ENCODE results near the gene PLCD3.

The PLCD3 gene

DNA sequence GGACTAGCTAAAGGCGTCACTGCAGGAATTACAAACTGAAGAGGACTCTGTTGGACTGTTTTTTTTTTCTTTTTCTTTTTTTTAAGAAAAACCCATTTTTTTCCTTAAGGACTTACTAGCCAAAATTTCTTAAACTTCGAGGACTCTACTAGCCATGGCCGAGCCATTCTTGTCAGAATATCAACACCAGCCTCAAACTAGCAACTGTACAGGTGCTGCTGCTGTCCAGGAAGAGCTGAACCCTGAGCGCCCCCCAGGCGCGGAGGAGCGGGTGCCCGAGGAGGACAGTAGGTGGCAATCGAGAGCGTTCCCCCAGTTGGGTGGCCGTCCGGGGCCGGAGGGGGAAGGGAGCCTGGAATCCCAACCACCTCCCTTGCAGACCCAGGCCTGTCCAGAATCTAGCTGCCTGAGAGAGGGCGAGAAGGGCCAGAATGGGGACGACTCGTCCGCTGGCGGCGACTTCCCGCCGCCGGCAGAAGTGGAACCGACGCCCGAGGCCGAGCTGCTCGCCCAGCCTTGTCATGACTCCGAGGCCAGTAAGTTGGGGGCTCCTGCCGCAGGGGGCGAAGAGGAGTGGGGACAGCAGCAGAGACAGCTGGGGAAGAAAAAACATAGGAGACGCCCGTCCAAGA is 16.8 kb upstream of the PLCD3 start:
- DNase-seq = peak; percentile 73 to 77

DNA sequence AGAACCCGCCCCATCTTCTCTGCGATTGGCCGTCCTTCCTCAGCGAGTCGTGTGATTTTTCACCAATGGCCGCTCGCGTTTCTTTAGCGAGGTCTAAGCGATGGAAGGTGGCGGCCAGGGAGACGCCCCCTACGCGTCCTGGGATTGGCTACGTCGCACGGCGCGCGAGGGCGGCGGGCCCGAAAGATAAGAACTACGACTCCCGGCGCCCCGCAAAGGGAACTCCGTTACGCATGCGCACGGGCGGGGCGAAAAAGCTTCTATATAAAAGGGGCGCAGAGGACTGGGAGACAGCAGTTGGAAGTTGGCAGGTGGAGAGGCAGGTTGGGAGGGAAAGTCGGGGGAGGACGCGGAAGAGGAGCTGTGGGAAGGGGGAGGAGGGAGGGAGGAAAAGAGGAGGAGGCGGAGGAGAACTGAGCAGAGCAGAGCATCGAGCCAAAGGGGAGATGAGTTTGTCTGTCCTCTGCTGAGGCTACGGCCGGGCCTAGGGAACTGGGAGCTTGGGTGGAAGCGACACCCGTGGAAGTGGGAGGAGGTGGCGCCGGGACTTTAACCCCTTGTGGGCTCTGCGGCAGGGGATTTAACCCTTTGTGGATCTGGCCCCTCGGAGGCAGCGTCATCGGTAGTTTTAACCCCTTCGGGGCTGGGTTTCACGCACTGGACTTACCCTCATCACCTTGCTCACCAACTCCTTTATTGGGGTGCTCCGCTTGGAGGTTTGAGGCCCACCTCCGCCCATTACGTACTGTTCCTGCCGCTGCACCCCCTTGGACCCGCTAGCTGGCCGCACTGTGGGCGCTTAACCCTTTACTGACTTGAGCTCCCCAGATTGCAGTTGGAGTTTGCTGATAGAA is 16.1 kb upstream of the PLCD3 start, which contains the start of gene HEXIM1:
Gene HEXIM1 (plus strand): TSS at position 293 of the 854 bp plus-strand sequence. CDS start 716 bp downstream, outside the sequence.
- peak; percentile 100 for DNase-seq

DNA sequence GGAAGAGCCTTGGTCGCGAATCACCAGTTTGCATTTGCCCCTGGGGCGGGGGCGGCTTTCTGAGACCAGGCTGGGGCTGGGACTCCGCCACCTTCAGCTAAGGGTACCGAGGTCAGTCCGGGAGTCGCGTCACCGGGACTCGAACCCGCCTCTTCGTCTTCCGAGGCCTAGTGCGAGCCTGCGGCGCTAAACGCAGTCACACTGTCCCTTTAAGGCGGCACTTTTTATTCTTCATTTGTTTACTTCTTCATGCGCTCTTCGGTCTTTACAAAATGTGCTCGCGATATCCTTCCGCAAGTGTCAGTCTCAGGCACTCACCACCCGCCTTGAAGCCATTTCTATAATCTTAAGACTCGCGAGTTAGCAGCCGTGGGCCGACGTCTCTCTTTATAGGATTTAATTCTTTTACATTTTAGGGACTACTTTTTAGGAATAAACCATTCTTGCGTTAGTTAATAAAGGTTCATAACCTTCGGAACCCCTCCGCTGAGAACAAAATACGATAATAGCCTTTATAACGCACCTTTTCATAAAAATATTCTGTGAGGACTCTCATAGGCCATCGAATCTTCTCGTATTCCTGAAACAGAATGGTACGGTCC is 15.4 kb upstream of the PLCD3 start:
- peak; percentile 97 to 98 for DNase-seq

DNA sequence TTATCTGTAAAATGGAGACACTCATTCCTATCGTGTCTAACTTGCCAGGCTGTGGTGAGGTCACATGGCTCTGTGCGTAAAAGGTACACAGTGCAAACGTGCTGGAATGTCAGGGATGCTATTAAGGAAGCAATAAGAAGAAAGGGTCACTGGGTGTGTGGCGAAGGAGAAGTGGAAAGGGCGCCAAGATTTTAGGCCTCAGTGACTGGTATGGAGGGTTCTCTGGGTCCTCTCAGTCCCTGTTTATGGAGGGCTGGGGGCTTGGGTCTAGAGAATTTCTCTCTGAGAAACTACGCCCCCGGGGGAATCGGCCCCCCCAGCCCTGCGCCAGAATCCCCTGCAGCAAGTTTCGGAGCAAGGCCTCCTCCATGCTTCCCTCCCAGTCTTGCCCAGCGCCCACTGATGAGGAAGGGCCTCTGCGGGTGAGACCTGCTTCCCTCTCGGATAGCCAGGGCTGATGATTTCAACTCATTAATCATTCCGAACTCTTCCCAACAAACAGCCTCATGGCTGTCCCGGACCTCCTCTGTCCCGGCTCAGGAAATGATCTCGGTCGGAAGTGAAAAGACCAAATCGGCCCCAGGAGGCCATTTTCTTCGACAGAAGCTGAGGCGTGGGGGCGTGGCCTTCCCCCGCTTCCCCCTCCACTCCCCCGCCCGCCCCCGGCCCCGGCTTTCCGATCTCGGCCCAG is 14.7 kb upstream of the PLCD3 start:
- DNase-seq = peak; percentile 82 to 90

DNA sequence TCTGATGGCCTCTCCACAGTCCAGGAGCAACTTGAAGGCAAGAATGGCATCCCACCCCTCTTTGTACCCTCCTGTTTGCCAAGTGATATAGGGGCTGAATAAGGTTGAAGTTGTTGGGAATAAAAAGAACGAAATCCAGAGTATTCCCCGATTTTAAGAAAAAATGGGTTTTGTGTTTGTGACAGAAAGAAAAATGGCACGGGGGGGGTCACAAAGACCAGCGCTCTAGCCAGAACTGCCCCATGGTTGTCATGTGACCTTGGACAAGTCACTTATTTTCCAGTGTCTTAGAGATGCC is 14.2 kb upstream of the PLCD3 start:
- DNase-seq = no peak

DNA sequence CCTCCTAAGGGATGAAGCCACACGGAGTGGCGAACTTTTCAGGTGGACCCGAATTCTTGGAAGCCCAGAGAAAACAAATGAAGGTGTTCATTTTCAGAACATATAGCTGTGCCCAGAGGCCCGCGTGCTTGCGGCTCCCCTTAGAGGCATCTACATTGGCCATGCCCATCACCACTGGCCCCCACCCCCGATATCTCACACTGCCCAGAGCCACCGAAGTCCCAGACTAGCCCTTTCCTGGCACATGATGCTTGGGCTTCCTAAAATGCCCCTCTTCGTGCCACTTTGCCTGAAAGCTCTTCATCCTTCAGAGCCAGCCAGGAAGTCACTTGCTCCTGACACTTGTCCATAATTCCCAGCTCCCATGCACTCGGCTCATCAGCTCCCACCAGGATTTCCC is 13.9 kb upstream of the PLCD3 start:
- DNase-seq = no peak

DNA sequence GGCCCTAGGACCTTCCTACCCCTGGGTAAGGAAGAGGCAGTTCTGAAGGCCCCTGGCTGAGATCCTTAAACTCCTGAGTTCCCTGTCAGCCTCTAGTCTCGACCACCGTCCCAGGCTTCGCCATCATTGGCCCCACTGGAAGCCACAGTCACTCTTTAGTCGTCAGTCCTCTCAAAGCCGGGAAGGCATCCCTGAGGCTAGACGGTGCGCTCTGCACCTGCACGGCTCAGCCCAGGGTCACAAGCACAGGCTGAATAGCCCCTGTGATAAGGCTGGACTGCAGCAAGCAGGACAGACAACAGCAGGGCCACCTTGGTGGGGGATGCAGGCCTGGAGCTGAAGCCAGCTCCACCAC is 12.7 kb upstream of the PLCD3 start:
- DNase-seq = no peak

DNA sequence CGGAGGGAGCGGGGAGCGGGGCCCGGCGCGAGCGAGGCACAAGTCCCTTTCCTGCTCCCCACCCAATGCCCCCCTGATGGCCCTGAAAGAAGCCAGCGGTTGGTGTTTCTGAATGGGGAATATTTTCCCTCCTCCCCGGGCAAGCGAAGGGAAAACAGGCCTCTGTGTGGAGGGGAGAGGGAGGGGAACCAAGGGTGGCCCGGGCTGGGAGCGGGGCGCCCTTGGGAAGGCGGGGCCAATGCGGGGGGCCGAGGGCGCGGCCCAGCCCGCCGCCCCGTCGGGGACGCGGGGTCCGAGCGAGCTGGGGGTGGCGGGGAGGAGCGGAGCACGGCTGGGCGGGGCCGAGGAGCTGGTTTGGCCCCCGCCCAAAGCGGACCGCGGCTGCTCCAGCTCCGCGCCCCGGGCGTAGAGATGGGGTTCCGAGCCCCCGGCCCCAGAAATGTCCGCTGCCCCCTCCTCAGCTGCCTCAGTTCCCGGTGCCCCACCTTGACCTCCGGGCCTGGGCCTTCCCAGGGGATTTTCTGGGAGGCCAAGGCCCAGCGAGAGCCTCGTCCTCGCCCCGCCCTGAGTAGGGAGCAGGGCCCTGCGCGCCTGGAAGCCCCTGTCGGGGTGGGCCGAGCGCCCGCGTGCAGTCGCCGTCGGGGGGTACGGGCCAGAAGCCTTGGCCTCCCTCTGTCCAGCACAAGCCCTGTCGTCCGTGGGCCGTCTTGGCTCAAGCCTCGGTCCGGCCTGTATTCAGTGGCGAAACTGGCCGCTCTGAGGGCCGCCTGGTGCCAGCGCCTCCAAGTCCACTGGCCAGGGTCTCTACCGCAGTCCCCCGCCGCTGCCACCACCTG is 12.1 kb upstream of the PLCD3 start:
- no peak for DNase-seq

DNA sequence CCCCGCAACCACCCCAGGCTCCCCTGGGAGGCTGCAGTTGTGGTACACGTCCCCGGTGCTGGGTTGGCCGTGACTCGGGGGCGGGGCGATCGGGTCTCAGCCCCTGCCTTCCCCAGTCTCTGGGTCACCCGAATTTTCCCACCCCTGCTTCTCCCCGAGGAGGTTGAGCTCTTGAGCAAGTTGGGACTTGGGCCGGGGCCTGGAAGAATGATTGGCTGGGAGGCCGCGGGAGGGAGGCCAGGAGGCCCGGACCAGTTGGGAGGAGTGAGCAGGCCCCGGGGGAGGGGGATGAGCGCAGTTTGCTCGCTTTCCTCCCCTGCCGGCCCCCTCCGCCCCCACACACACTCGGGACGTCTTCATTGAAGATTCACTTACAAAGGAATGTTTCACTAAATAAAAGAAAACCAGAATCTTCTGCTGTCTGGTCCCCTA is 11.5 kb upstream of the PLCD3 start:
- no peak for DNase-seq

DNA sequence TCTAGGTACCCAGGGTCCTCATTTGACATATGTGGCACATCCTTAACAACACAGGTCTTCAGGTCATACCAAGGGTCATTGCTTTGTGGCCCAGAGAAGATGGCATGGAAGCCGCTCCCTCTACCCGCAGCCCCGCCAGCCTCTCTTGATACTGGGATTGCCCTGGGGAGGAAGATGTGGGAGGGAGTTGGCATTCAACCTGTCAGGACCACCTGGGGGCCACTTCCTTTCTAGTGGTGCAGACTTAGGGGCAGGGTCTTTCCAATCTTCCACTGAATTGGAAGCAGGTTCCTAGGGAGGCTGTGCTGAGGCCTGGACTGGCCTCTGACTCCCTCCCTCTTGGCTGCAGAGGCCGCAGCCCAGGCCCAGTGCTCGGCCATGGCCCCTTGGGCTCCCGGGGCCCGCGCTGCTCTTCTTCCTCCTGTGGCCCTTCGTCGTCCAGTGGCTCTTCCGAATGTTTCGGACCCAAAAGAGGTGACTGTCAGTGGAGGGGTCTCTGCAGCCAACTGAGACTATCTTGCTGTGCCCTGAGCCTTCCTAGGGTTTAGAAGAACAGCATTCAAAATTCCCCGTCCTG is 10.9 kb upstream of the PLCD3 start:
- no peak for DNase-seq

DNA sequence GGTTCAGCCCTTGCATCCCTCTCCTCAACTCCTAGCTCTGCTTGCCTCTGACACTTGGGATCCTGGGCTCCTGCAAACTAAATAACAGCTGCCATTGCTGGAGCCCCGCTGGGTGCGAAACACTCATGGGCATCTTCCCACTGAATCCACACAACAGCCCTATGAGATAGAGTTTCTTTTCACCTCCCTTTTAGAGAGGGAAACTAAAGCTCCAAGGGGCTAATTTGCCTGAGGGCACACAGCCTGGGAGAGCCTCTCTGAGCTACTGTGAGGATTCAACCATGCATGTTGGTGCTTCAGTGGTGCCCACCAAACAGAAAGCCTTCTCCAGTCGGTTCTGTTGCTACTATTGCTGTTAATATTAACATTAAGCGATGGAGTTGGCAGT is 7.2 kb upstream of the PLCD3 start:
- DNase-seq = no peak

DNA sequence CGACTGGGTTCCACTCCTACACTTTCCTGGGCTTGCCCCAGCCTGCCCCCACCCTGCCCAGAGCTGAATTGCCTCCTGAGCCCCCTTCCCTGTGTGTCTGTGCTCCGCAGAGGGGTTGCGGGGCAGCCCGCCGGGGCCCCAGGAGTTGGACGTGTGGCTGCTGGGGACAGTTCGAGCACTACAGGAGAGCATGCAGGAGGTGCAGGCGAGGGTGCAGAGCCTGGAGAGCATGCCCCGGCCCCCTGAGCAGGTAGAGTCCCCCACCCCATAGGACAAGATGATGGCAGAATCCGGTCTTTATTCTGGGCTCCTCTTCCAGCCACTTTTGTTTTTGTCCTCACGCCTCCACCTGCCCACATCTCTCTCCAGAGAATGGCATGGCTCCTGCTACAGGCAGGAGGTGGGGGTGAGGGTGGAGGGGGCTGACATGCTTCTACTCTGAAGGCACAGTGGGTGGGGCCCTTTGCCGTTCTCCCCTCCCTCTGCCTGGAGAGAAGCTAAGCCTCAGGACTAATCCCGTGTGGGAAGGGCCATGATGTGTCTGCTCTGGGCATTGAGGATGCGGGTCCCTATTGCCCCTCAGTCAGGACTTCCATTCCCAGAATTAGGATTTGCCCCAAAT is 6.7 kb upstream of the PLCD3 start:
- no peak for DNase-seq

DNA sequence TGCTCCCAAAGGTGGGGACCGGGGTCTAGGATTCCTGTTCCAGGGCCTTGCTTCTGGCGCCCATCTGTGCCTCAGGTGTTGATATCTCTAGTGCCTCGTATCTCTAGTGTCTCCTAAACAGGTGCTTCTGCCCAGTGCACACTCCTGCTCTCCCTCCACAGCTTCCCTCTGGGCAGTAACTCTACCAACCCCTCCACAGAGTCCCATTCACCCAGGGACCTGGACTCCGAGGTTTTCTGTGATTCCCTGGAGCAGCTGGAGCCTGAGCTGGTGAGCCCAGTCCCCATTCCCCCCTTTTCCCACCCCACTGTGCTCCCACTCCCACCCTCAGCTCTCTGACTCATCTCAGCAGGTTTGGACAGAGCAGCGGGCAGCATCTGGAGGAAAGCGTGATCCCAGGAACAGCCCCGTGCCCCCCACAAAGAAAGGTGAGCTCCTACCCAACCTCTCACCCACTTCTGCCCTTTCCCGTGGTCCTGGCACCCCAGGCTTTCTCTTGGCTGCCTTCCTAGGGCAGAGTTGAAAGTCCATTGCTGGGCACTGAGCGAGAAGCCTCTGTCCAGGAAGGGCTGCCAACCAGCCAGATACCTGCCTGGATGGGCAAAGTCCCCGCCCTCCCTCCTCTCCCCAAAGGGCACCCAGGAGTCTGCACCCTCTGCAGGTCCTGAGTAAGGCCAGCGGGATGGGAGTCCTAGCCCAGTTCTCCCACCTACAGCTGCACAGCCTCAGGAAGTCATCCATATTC is 5.4 kb upstream of the PLCD3 start:
- DNase-seq = no peak

DNA sequence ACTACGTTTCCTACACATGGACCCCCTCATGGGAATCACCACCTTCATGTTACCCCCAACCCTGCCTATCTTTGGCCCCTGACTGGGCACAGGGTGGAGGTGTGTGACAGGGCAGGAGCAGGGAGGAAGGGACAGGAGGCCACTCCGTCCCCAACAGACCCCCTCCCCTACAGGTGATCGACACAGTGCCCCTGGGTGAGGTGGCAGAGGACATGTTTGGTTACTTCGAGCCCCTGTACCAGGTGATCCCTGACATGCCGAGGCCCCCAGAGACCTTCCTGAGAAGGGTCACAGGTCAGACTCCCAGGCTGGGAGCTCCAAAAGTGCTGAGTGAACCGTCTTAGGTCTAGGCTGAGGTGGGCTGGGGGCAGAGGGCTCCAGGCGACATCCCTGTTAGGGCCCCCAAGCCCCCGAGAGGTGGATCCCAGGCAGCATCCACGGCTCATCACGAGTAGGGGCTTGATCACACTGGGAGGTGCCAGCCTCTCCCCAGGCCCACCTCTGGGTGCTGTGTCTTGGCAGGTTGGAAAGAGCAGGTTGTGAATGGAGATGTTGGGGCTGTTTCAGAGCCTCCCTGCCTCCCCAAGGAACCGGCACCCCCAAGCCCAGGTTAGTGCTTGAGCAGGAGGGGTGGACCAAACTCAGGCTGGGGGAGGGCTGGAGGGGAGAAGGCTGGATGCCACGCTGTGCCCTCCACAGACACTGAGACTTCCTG is 4.7 kb upstream of the PLCD3 start:
- no peak for DNase-seq

DNA sequence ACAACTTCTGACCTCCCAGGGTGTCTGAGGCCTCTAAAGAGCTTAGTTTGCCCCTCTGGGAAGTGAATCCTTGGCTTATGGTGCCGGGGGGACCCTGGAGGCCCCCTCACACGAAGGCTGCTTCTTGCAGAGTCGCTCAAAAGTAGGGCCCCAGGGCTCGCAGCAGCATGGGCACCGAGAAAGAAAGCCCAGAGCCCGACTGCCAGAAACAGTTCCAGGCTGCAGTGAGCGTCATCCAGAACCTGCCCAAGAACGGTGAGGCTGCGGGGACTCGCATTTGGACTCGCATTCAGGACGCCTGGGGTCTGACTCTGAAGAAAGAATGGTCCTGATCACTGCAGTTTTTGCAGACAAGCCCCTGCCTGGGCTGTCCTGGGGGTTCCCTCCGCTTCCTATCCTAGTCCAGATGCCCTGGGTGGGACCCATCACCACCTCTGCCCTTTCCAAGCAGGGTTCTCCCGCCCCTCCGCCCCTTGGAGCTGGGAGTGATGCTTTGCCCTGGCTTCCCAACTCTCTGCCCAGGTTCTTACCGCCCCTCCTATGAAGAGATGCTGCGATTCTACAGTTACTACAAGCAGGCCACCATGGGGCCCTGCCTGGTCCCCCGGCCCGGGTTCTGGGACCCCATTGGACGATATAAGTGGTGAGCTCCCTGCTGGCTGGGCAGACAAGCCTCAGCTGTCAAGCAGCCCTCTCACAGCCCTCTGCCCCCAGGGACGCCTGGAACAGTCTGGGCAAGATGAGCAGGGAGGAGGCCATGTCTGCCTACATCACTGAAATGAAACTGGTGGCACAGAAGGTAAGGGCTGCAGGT is 3.9 kb upstream of the PLCD3 start:
- DNase-seq = no peak

DNA sequence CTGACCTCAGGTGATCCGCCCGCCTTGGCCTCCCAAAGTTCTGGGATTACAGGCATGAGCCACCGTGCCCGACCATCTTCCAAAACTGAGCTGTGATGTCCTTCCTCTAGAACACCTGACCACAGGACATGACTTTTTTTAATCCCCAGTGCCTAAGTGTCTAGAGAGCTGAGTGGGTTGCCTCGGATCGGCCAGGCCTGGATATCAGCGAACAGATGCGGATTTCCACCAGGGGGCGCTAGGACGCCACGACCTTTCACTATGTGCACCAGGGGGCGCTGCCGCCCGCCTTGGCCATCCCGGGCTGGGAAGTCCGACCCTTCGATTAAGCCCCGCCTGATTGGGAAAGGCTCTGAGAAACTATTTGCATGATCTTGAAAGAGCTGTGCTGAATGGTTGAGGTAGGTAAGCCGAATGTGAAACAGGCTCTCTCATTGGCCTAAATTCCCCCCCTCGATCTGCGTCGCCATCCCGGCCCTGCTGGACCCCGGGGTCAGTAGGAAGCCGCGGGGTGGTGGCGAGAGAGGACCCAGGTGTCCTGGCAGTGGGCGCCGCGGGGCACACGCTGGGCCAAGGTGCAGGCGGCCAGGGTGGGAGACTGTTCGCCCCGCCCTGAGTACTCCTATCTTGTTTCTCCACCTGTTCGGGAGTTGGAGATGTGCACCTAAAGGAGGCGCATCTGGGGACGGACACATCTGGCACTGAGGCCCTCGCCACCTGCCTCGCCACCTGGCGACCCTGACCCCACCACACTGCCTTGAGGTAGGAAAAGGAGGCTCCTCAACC is 3.1 kb upstream of the PLCD3 start, which contains the start of gene ACBD4:
Gene ACBD4 (plus strand): TSS at position 496 of the 786 bp plus-strand sequence. CDS start 458 bp downstream, outside the sequence.
- DNase-seq = peak; percentile 99

DNA sequence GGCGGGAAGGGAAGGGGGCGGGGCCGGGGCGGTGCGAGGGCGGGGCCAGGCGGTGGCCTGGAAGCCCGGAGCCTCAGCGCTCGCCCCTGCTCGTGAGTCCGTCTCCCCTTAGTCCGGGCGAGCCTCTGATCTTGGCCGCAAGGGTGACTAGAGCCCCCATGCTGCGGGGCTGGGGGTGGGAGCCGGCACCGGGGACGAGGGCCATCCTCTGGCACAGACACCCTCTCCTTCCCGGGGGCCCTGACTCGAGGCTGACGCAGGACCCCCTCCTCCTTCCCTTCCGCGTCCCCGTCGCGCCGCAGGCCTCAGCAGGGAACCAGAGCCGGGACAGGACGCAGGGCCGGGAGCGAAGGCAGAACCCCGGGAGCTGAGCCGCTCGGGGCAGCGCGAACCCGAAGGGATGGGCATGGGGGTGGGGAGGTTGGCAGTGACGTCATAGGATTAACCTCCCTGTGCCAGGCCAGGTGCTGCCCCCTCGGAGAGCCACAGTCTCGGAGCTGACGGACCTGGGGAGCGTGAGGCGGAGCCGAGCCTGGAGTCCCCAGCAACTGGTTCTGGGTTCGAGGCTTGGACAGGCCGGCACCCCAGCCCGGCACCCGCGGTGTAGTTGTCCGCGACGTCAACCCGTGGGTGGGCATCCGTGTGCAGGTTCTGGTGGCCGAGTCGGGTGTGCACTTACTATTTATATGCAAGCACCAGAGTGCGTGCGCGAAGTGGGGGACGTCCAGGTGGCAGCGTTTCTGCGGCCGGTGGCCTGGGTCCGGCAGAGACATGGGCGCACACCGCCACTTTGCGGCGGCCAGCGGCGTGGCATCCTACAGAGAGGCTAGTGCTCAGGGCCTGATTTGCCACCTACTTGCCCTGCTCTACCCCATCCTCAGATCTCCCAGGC is 503 bp upstream of the PLCD3 start:
- DNase-seq = peak; percentile 63 to 65

All from AML-193 (cell line).